ENCODE results near the gene METTL22.
"Not testable (repeated sequence)": the region's sequence is repeated elsewhere in the genome, so short reads cannot be mapped to it uniquely, and the experiment has no call there.

Gene METTL22

DNA sequence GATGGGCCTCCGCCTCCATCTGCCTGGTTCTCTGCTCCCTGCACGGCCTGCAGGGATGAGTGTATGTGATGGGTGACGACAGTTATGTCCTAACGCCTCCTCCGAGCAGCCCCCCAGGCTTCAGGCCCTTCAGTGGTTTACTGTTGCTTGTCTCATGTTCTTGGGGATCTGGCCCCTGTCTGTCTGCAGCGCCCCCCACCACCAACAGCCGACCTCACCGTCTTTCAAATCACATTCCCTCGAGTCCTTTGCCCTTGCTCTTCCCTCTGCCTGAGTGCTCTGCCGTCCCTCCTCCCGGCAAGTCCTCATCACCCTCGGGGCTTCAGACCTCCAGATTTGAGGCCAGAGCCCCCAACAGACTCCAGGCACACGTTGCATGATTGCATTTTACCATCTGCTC is 18.2 kb downstream of the METTL22 start:
- H3K9me3 Mint-ChIP-seq (ENCODE audit: low read depth): no peaks in the 10 kb centered on the region
- peaks cover 15% of the 10 kb centered on the region for H3K36me3 Mint-ChIP-seq
- H3K27me3 Mint-ChIP-seq: no peaks in the 10 kb centered on the region
- peaks cover 8% of the 10 kb centered on the region for H3K4me1 Mint-ChIP-seq (ENCODE audit: low read depth)
- H3K4me3 Mint-ChIP-seq: no peak overlapping the region
- no peak overlapping the region for H3K27ac Mint-ChIP-seq

DNA sequence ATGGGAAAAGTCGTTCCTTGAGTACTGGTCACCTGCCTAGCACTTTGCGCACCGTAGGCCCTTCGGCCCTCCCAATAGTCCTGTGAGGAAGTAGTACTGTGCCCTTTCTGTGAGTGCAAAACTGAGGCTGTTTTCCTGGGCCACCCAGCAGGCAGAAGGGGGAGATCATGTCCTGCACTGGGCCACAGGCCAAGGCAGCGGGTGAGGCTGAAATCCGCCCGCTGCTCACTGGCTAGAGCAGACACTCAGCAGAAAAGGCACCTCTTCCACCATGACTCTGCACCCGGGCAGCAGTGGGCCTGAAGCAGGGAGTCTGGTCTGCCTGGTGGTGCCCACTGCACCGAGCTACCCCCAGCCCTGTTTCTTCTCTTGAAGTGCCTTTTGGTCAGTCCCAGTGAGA is 20.2 kb downstream of the METTL22 start:
- Mint-ChIP-seq H3K36me3 (peaks cover 18% of the 10 kb centered on the region), H3K4me1 (ENCODE audit: low read depth) (peaks cover 13% of the 10 kb centered on the region), H3K27ac (no peak overlapping the region)

DNA sequence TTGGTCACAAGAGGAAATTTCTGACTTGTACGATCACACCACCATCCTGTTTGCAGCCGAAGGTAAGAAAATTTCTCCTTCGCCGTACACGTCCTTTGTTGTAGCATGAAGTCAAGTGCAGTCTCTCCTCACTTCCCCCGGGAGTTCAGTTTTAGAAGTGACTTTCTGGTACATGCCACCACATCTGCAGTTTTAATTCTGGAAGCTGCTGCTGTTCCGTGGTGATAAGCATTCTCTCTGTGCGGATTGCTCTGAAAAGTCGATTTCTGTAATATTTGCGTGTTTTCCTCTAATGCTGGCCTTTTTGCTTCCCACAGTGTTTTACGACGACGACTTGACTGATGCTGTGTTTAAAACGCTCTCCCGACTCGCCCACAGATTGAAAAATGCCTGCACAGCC is 20.6 kb downstream of the METTL22 start:
- H3K9me3 Mint-ChIP-seq (ENCODE audit: low read depth): no peaks in the 10 kb centered on the region
- H3K27me3 Mint-ChIP-seq: no peaks in the 10 kb centered on the region
- H3K27ac Mint-ChIP-seq: no peak overlapping the region
- no peak overlapping the region for H3K4me3 Mint-ChIP-seq
- H3K4me1 Mint-ChIP-seq (ENCODE audit: low read depth): peaks cover 13% of the 10 kb centered on the region
- H3K36me3 Mint-ChIP-seq: peaks cover 21% of the 10 kb centered on the region

More for the DNA sequence above, 20.2 kb downstream of the METTL22 start:
- Mint-ChIP-seq H3K27me3 (no peaks in the 10 kb centered on the region), H3K4me3 (no peak overlapping the region), H3K9me3 (ENCODE audit: low read depth) (no peaks in the 10 kb centered on the region)

DNA sequence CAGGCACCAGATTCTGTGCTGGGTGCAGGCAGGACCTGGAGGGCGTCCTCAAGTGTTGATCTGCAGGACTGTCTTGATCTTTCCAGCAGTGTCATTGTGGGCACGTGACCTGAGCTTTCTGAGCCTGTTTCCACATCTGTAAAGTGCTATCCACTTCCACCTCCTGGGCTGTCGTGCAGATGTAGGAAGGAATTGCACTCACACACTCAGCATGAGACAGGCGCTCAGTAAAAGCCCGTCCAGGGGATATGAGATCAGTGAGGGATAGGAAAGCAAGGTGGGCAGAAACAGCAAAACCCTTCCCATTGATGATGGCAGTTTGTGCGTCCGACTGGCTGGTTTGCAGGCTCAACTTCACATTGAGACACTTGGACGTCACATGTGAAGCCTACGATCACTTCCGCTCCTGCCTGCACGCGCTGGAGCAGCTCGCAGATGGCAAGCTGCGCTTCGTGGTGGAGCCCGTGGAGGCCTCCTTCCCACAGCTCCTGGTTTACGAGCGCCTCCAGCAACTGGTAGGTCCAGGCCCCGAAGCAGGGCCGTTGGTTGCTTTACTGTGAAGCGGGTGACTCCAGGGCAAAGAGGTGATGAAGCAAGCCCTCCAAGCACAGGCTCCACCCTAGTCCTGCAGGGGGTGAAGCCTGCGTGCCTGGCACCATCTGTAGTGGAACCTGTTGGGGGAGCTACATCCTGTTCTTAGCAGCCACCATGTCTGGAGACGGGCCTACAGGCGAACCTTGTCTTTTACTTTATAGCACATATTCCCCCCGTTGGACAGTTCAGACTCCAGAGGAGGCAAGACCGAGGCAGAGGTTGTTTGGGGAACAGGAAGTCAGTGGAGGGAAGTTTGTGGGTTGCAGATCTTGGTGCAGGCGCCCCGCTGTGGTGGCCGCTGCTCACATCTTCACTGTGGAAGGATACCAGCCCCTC is 23.0 kb downstream of the METTL22 start:
- Mint-ChIP-seq H3K4me3 (peak overlapping the region; percentile 22), H3K36me3 (peaks cover 25% of the 10 kb centered on the region), H3K4me1 (ENCODE audit: low read depth) (peaks cover 13% of the 10 kb centered on the region), H3K27ac (peak overlapping the region; percentile 47), H3K9me3 (ENCODE audit: low read depth) (no peaks in the 10 kb centered on the region), H3K27me3 (no peaks in the 10 kb centered on the region)

DNA sequence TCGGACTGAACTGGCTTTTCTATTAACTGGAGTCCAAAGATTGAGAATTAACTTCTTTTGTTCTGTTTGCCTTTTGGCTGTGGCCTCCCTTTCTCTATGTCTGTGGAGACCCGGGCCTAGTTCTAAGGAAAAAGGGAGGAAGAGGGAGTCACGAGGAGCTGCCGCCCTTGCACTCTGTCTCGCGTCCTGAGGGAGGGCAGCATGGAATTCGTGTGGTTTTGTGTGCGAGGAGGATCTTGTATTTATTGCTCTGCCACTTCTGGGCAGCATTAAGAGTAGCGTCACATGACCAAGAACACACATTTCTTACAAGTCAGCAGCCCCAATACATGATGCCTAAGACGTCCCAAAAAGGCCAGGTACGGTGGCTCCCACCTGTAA is 23.6 kb downstream of the METTL22 start:
- Mint-ChIP-seq H3K9me3 (ENCODE audit: low read depth) (no peaks in the 10 kb centered on the region), H3K4me3 (peak overlapping the region; percentile 22), H3K27ac (peak overlapping the region; percentile 47), H3K36me3 (peaks cover 25% of the 10 kb centered on the region), H3K27me3 (no peaks in the 10 kb centered on the region), H3K4me1 (ENCODE audit: low read depth) (peaks cover 13% of the 10 kb centered on the region)

DNA sequence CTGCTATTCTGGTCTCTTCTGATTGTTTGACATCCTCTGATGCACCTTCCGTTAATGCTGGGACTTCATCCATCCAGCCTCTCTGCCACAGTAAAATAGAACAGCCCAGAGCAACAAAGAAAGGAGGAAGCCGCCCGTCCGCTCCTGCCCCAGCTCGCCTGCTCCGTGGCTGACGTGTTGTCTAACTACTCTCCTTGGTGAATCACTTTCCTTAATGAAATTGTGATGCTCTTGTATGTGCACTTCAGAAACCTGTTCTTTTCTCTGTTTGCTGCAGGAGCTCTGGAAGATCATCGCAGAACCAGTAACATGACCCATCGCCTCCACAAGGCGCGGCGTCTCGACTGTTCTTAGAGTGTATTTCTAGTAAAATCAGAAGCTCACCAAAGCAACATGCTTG is 24.3 kb downstream of the METTL22 start:
- Mint-ChIP-seq H3K36me3 (peaks cover 25% of the 10 kb centered on the region), H3K4me3 (no peak overlapping the region), H3K27ac (no peak overlapping the region), H3K27me3 (no peaks in the 10 kb centered on the region), H3K4me1 (ENCODE audit: low read depth) (peaks cover 13% of the 10 kb centered on the region), H3K9me3 (ENCODE audit: low read depth) (no peaks in the 10 kb centered on the region)

DNA sequence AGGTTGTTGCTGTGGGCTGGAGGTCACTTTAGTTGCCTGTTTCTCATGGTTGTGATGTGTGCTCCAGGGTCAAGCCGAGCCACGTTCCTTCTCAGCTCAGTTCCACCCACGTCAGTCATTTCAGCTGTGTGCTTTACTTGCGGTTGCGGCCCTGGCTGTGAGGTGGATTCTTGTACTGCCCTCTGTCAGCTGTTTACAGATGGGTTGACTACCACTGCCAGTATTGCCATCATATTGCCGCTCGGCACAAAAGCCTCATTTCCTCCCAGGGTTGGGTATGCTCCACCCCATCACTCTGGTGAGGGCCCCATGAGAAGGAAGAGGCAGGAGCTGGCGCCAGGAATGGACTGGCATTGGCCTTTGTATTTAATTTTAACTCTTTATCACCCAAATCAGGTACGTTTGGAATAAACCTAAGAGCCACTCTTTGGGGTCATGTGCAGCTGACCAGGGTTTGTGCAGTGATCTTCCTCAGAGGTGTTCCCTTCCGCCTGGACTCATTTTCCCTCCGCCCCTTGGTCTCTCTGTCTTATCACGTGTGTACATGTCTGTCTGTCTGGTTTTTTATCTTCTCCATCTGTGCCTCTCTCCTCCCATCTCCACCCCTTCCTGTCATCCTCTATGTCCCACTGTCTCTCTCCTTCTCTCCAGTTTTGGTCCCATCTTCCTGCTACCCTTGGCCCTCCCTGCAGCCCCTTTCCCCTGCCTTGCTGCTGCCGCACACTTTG is 25.0 kb downstream of the METTL22 start:
- peaks cover 25% of the 10 kb centered on the region for H3K36me3 Mint-ChIP-seq

DNA sequence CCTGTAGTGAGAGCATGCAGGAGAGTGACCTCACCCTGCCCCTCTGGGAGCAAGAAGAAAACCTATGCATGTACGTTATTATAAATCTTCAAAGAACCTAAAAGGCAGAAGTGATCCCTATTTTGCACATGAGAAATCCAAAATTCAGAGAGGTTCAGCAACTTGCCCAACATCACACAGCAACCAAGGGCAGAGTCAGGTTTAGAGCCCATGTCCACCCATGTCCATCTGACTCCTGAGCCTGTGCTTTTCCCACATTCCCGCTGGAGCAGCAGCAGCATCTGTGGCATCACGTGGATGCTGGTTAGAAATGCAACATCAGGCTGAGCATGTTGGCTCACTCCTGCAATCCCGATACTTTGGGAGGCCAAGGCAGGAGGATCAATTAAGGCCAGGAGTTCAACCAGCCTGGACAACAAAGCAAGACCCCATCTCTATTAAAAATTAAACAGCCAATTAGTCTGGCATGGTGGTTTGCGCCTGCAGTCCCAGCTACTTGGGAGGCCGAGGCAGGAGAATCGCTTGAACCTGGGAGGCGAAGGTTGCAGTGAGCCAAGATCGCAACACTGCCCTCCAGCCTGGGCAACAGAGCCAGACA is 26.3 kb downstream of the METTL22 start:
- Mint-ChIP-seq H3K4me1 (ENCODE audit: low read depth) (peaks cover 13% of the 10 kb centered on the region), H3K27me3 (no peaks in the 10 kb centered on the region), H3K27ac (no peak overlapping the region), H3K36me3 (peaks cover 16% of the 10 kb centered on the region), H3K9me3 (ENCODE audit: low read depth) (no peaks in the 10 kb centered on the region), H3K4me3 (no peak overlapping the region)

More for the DNA sequence above, 25.0 kb downstream of the METTL22 start:
- H3K27me3 Mint-ChIP-seq: no peaks in the 10 kb centered on the region
- no peaks in the 10 kb centered on the region for H3K9me3 Mint-ChIP-seq (ENCODE audit: low read depth)
- peaks cover 13% of the 10 kb centered on the region for H3K4me1 Mint-ChIP-seq (ENCODE audit: low read depth)
- H3K4me3 Mint-ChIP-seq: no peak overlapping the region
- no peak overlapping the region for H3K27ac Mint-ChIP-seq

DNA sequence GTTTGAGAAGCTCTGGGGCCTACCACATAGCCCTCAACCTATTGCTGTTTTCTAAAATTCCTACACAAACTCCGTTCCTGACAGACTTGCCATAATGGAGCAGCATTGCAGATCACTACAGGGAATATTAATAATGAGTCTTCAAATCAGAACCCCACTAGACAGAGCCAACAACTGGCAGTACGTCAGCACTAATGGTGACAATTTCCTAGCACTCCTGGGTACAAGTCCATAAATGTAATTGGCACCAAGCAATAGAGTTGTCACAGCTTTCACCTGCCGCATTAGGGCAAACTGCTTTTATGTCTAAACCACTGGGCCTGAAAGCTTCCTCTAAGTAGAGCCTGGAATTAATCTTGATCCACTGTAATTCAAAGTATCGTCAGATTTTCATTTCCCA is 27.4 kb downstream of the METTL22 start:
- Mint-ChIP-seq H3K9me3 (ENCODE audit: low read depth) (no peaks in the 10 kb centered on the region), H3K4me1 (ENCODE audit: low read depth) (peaks cover 11% of the 10 kb centered on the region), H3K36me3 (peaks cover 13% of the 10 kb centered on the region), H3K27ac (no peak overlapping the region), H3K27me3 (no peaks in the 10 kb centered on the region), H3K4me3 (no peak overlapping the region)

DNA sequence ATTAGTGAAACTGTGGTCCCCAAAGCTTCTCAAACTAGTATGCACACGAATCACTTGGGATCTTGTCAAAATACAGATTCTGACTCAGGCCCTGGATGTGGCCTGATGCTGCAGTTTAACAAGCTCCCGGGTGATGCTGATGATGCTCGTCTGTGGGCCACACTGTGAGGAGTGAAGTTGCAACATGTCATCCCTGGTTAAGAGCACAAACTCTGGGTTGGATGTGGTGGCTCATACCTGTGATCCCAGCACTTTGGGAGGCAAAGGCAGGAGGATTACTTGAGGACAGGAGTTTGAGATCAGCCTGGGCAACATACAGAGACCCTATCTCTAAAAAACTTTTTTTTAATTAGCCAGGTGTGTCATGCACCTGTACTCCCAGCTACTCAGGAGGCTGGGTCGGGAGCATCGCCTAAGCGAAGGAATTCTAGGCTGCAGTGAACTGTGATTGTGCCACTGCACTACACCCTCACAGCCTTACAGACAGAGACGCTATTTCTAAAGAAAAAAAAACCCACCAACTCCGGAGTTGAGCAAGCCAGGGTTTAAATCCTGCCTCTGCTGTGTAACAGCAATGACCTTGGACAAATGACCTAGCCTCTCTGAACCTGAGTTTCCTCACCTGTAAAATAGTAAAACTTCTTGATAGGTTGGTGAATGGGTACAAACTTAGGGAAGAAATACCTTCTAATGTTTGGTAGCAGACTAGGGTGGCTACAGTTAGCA is 28.5 kb downstream of the METTL22 start:
- H3K36me3 Mint-ChIP-seq: peaks cover 8% of the 10 kb centered on the region
- H3K27me3 Mint-ChIP-seq: no peaks in the 10 kb centered on the region
- H3K27ac Mint-ChIP-seq: no peak overlapping the region
- H3K4me1 Mint-ChIP-seq (ENCODE audit: low read depth): peaks cover 3% of the 10 kb centered on the region
- no peaks in the 10 kb centered on the region for H3K9me3 Mint-ChIP-seq (ENCODE audit: low read depth)
- no peak overlapping the region for H3K4me3 Mint-ChIP-seq

DNA sequence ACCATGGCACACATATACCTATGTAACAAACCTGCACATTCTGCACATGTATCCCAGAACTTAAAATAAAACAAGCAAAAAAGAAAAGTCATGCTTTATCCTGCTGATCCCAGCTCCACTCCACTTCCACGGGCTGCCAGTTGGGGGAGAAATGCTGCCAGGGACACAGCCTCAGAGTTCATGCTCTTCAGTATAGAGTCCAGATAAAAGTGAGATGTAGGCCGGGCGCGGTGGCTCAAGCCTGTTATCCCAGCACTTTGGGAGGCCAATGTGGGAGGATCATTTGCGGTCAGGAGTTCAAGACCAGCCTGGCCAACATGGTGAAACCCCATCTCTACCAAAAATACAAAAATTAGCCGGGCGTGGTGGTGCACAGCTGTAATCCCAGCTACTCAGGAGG is 30.5 kb downstream of the METTL22 start:
- not testable (repeated sequence) for H3K27ac Mint-ChIP-seq; H3K36me3 Mint-ChIP-seq; H3K27me3 Mint-ChIP-seq; H3K4me3 Mint-ChIP-seq; H3K4me1 Mint-ChIP-seq (ENCODE audit: low read depth); H3K9me3 Mint-ChIP-seq (ENCODE audit: low read depth)

DNA sequence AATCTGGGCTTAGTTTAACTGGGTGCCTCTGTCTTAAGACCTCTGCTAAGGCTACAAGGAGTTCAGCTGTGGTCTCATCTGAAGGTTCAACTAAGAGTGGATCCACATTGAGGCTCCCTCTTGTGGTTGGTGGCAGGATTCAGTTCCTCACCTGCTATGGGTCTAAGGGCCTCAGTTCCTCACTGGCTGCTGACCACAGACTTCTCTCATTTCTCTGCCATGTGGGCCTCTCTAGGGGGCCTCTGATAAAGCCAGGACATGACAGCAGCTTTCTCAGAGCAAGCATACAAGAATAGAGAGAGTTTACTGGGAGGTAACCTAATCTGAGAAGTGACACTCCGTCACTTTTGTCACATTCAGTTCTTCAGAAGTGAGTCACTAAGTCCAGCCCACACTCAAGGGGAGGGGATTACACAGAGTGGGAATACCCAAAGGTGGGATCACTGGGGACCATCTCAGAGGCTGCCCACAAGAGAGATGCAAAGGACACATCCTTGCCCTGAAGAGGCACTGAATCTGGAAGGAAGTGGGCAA is 33.8 kb downstream of the METTL22 start:
- H3K4me3 Mint-ChIP-seq: no peak overlapping the region
- no peaks in the 10 kb centered on the region for H3K9me3 Mint-ChIP-seq (ENCODE audit: low read depth)
- H3K4me1 Mint-ChIP-seq (ENCODE audit: low read depth): peaks cover 3% of the 10 kb centered on the region
- H3K27me3 Mint-ChIP-seq: no peaks in the 10 kb centered on the region
- no peak overlapping the region for H3K27ac Mint-ChIP-seq
- no peaks in the 10 kb centered on the region for H3K36me3 Mint-ChIP-seq

DNA sequence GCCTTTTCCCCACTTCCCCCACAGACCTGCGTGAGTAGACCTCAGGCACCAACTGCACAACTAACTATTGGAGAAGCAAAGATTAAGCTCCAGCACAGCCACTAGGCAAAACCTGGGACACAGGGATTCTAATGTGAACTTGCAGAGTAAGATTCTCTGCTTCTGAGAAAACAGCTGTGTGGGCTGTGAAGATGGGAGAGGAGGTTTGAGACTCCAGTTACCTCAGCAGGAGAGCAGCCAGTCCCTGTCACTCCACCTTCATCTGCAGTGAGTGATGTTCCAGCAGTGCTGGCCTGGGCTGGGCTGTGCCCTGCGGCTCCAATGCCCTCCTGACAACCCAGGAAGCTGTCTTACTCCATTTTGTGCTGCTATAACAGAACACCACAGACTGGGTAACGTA is 34.9 kb downstream of the METTL22 start:
- H3K4me3 Mint-ChIP-seq: no peak overlapping the region
- H3K36me3 Mint-ChIP-seq: no peaks in the 10 kb centered on the region
- no peaks in the 10 kb centered on the region for H3K9me3 Mint-ChIP-seq (ENCODE audit: low read depth)
- peaks cover 3% of the 10 kb centered on the region for H3K4me1 Mint-ChIP-seq (ENCODE audit: low read depth)
- no peaks in the 10 kb centered on the region for H3K27me3 Mint-ChIP-seq
- no peak overlapping the region for H3K27ac Mint-ChIP-seq

DNA sequence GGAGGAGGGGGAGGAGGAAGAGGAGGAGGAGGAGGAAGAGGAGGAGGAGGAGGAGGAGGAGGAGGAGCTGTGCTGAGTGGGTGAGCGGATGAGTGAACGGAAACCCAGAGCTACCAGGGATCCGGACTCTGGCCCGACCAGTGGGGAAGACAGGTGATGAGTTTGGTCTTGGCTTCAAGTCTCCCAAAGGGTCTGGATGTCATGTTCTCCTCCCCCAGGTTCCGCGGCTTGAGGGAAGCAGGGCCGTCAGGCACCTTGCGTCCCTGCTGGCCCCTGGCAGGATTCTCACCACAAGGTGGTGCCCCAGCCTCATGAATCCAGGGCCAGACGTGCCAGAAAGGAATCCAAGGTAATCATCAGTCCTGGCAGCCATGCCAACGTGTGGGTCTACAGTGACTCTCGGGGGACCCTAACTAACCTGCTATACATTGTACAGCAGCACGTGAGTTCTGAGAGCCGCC is 39.4 kb downstream of the METTL22 start:
- Mint-ChIP-seq H3K9me3 (ENCODE audit: low read depth) (no peaks in the 10 kb centered on the region), H3K4me3 (no peak overlapping the region), H3K27me3 (no peaks in the 10 kb centered on the region), H3K4me1 (ENCODE audit: low read depth) (no peaks in the 10 kb centered on the region), H3K36me3 (peaks cover 6% of the 10 kb centered on the region), H3K27ac (no peak overlapping the region)

All from activated naive CD8-positive, alpha-beta T cell (primary cell).